GM12878 (cell line): ENCODE data around the gene FAM53B. TPM values are rescaled to one million over a fixed set of nuclear protein-coding genes. Genes with fewer than 3 reads are reported as not detected.

Experiments used
- ATAC-seq: fragments of 200-7000 bp; cut with Tn5 transposase; 3 replicates; pipeline ENCODE4 v1.9.1; 2020; ENCODE audit warnings: mild to moderate bottlenecking, moderate library complexity
- BruUV-seq: library from RNA; stranded (reverse); fragments of 400-500 nt; replicated peaks from 2 replicates; lab custom pipeline; 2021; lab: Mats Ljungman, UMichigan
- CTCF ChIA-PET: fragments of 300-600 bp; sonication (Branson Sonifier 250); formaldehyde crosslinking; extraction: SDS; loops from one replicate; lab custom pipeline; 2021; ENCODE audit warnings: inconsistent platforms; lab: Yijun Ruan, JAX
- POLR2A ChIA-PET: fragments of 350-600 bp; formaldehyde crosslinking; extraction: SDS; loops from one replicate; lab custom pipeline; 2021; ENCODE audit warnings: inconsistent platforms; lab: Charles Lee
- RAD21 ChIA-PET: fragments of 300-600 bp; sonication (Branson Sonifier 250); formaldehyde crosslinking; loops from one replicate; lab custom pipeline; 2023; ENCODE audit warnings: antibody characterized with exemption; ENCODE audit not compliant: unreplicated experiment; lab: Charles Lee
- SMC1A ChIA-PET: fragments of 300-600 bp; sonication (Branson Sonifier 250); formaldehyde crosslinking; loops from one replicate; lab custom pipeline; 2023; ENCODE audit not compliant: unreplicated experiment, uncharacterized antibody; lab: Charles Lee
- DNase-seq: peaks from one replicate; pipeline ENCODE4 v3.0.0-alpha.2; 2011; ENCODE audit warnings: low read depth, low spot score
- FAIRE-seq: peaks from 3 replicates; lab custom pipeline; 2011; peaks lifted over from hg19 to GRCh38; lab: Jason Lieb, UNC
- H2AFZ ChIP-seq: 2 replicates; pipeline ENCODE4 v1.6.0; 2011; ENCODE audit warnings: low read depth, low read length, control low read depth; ENCODE audit not compliant: control insufficient read depth
- H3K27ac ChIP-seq: 2 replicates; pipeline ENCODE4 v1.5.1; 2011; ENCODE audit warnings: control low read depth; ENCODE audit not compliant: control insufficient read depth, insufficient read depth
- H3K27me3 ChIP-seq, 2 experiments: replicated peaks in 1 of 2; 2 replicates each; pipeline versions ENCODE4 v1.6.0 to v1.6.1; 2011; ENCODE audit warnings: low read length in 1 of 2; ENCODE audit not compliant: control insufficient read depth in 2 of 2, insufficient read depth in 2 of 2
- H3K36me3 ChIP-seq, 2 experiments: 2 replicates each; pipeline ENCODE4 v1.5.1; 2011; ENCODE audit warnings: low read length in 1 of 2; ENCODE audit not compliant: control insufficient read depth in 2 of 2, insufficient read depth in 2 of 2
- H3K4me1 ChIP-seq: 2 replicates; pipeline ENCODE4 v1.6.1; 2011; ENCODE audit warnings: mild to moderate bottlenecking, low read length, moderate library complexity, mixed read lengths; ENCODE audit not compliant: control insufficient read depth, insufficient read depth
- H3K4me2 ChIP-seq: 2 replicates; pipeline ENCODE4 v1.6.0; 2011; ENCODE audit warnings: control low read depth; ENCODE audit not compliant: control insufficient read depth, insufficient read depth
- H3K4me3 ChIP-seq: fragments of 200-600 bp; sonication (generic); 2 replicates; pipeline ENCODE4 v1.5.1; 2016
- H3K79me2 ChIP-seq: 2 replicates; pipeline ENCODE4 v1.6.0; 2011; ENCODE audit warnings: low read length; ENCODE audit not compliant: control insufficient read depth, insufficient read depth
- H3K9ac ChIP-seq: 2 replicates; pipeline ENCODE4 v1.8.0; 2011; ENCODE audit warnings: low read length, control low read depth, mixed read lengths; ENCODE audit not compliant: control insufficient read depth, insufficient read depth
- H3K9me3 ChIP-seq: replicated peaks from 3 replicates; pipeline ENCODE4 v1.5.1; 2011; ENCODE audit warnings: mild to moderate bottlenecking, low read length; ENCODE audit not compliant: control insufficient read depth, insufficient read depth
- H4K20me1 ChIP-seq: 2 replicates; pipeline ENCODE4 v1.6.0; 2011; ENCODE audit not compliant: control insufficient read depth, insufficient read depth
- FOXM1 ChIP-seq: IDR thresholded peaks from 2 replicates; pipeline ENCODE4 v1.6.1; 2012; ENCODE audit warnings: low read depth, mild to moderate bottlenecking, inconsistent platforms, low read length, moderate library complexity
- SPI1 ChIP-seq: IDR thresholded peaks from 2 replicates; pipeline ENCODE4 v1.6.1; 2011; ENCODE audit warnings: low read depth, mild to moderate bottlenecking, low read length, moderate library complexity, borderline replicate concordance; ENCODE audit not compliant: insufficient read depth
- WGBS: methylation state at CpG from one replicate; pipeline ENCODE4 v1.1.6; 2016; ENCODE audit warnings: low lambda C conversion rate; ENCODE audit not compliant: insufficient replicate concordance, insufficient coverage; ENCODE audit errors: missing lambda C conversion rate; 5-methylcytosine and 5-hydroxymethylcytosine counted together
- in situ Hi-C: fragments of 300-500 bp; cut with MboI; formaldehyde crosslinking; loops from 9 replicates; pipeline ENCODE4 v1.14.3; 2018; ENCODE audit warnings: mixed read lengths
- intact Hi-C: fragments of 100-400 bp; cut with micrococcal nuclease; formaldehyde crosslinking; loops from one replicate; pipeline ENCODE4 v1.14.2; 2022; ENCODE audit not compliant: unreplicated experiment
- polyA plus RNA-seq, 11 experiments: library from polyadenylated mRNA; depleted of rRNA in 4 of 11; unstranded in 6 of 11; stranded (reverse) in 5 of 11; fragments of >200 nt; fragmentation: Nextera tagmentation in 4 of 11; fragmentation: Illumina TruSeq in 1 of 11; extraction: Ambion mirVana in 4 of 11; extraction: Trizol in 1 of 11; gene quantifications; 1 replicate in 1 of 11; 2 replicates in 10 of 11; pipeline versions ENCODE4 v1.2.1 to v1.2.3, GENCODE V29; 2011 to 2016; ENCODE audit warnings: inconsistent platforms in 2 of 11, missing spikeins in 2 of 11, low read depth in 1 of 11
- total RNA-seq, 4 experiments: library from RNA; depleted of rRNA in 3 of 4; stranded (reverse); fragments of >200 nt in 3 of 4; fragmentation: Illumina TruSeq in 1 of 4; extraction: Trizol in 1 of 4; gene quantifications; 2 replicates each; pipeline versions ENCODE4 v1.2.1 to v1.2.3, GENCODE V29; 2013 to 2021

FAM53B gene
- total and polyA plus RNA-seq, 10 of the 15 experiments (the other 5 are each of a cell fraction or from before 2014, with no cell fraction given): 0.05 to 26.3 (median 8.1) TPM

DNA sequence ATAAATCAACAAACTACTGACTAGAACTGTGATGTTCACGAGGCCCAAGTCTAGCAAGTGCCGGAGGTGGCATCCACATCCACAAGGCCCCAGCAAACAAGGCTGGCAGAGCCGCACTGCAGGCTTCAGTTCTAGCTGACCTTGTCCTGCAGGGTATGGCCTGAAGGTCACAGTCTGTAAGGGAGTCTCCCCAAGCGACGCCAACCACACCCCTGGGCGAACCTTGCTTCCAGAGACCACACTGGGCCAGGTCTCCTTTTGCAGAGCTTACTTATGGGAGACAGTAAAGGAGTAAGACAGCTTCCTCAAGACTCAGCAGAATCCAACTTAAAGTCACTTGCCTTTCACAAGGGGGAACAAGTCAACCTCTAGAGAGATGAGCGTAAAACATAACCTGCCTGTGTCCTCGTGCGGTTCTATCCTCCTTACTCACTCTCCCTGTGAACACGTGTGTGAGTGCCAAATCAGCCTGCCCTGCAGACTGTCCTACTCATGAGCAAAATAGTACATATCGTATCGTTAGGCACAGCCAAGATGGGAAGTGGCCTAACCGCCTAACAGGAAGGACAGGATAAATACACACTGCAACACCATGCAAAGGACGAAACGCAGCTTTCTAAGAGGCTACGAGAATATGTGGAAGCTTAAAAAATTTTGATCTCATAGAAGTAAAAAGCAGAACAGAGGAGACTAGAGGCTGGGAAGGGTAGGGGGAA, 22.7 kb downstream of the FAM53B start:
- ChIA-PET POLR2A (interaction anchor here (1.0 to 12.9 kb wide), 4 partner anchors 15 to 34 kb away, joined by 3 to 139 read pairs (median 68); no protein-coding TSS in a partner anchor), CTCF (interaction anchor here (1.1 to 21.9 kb wide), 6 partner anchors 11 to 72 kb away, joined by 5 to 319 read pairs (median 37); no protein-coding TSS in a partner anchor), SMC1A (interaction anchor here (1.2 to 21.7 kb wide), 7 partner anchors 11 to 47 kb away, joined by 3 to 351 read pairs (median 56); no protein-coding TSS in a partner anchor)
- peaks cover 80% of the 10 kb centered on the region for H3K4me1 ChIP-seq
- peak overlapping the region; percentile 28; the same call in 1 of the 2 replicates for H3K27ac ChIP-seq
- intact Hi-C loops: no loop called here
- no peak for ATAC-seq
- in situ Hi-C loops: loop anchor here (10.0 kb wide), 1 partner anchor 1327 kb away; no protein-coding TSS in a partner anchor
- H2AFZ ChIP-seq: peak overlapping the region; percentile 38; the same call in 1 of the 2 replicates
- no peaks in the 10 kb centered on the region for H3K27me3 ChIP-seq
- H3K79me2 ChIP-seq: peaks cover 41% of the 10 kb centered on the region
- no peaks in the 10 kb centered on the region for H3K9me3 ChIP-seq
- FAIRE-seq: no peak
- H3K36me3 ChIP-seq: peaks cover 0 to 7% of the 10 kb centered on the region in 2 experiments; a peak in 2 of 4 replicates
- H3K9ac ChIP-seq: peak overlapping the region; percentile 3; the same call in 1 of the 2 replicates
- 32% methylated on average over 16 of the region's 16 CpGs for WGBS
- H4K20me1 ChIP-seq: no peaks in the 10 kb centered on the region
- TF ChIP-seq FOXM1: no peak
- TF ChIP-seq SPI1: 0 out of 2 replicates have a peak, but pooled peaks have one; percentile 17
- TF ChIP-seq, all 136 proteins: peak for 1
- H3K4me3 ChIP-seq: peak overlapping the region; percentile 9; the same call in 1 of the 2 replicates
- no peak for DNase-seq
- H3K4me2 ChIP-seq: peak overlapping the region; percentile 44
- RAD21 ChIA-PET: interaction anchor here (1.2 to 15.5 kb wide), 6 partner anchors 12 to 107 kb away, joined by 3 to 360 read pairs (median 151); no protein-coding TSS in a partner anchor
- no TSS peak for BruUV-seq
